Bone marrow (tissue), 2 donors: Measurements from ENCODE around the gene LMO7.
A peak's percentile ranks its signal among the peaks of the same experiment; 100 is the strongest.

Source experiments
- DNase-seq, 2 donors: peaks; one replicate each; lab custom pipeline; 2025; lab: John Stamatoyannopoulos, UW

Gene LMO7

GRCh38 chr13:75843991-75844390, 207.9 kb downstream of the LMO7 start:
- DNase-seq = no peak

GRCh38 chr13:75847588-75847987, 211.5 kb downstream of the LMO7 start:
- DNase-seq = no peak

GRCh38 chr13:75850916-75851315, 214.8 kb downstream of the LMO7 start:
- DNase-seq = no peak

- no peak for DNase-seq
Measured at GRCh38 chr13:75855216-75855615, 219.1 kb downstream of the LMO7 start.

- DNase-seq = no peak
Measured at GRCh38 chr13:75855847-75856246, 219.7 kb downstream of the LMO7 start.

DNA sequence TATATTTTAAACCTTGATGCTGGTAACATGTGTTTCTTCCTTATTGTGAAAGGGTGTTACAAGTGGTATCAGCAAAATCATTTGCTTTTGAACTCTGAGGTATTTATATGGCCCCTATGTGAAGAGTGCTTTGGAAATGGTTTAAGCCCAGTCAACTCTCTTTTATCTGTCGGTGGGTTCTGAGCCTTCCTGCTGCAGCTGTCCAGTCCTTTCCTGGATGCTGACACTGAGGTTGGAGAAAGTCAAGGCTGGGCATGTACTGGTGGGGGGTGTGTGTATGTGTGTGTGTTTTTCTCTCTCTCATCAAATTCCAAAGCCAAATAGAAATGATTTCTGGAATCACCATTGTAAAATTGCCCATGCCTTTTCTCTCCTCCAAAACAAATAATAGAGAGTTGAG, 221.2 kb downstream of the LMO7 start:
- no peak for DNase-seq

DNA sequence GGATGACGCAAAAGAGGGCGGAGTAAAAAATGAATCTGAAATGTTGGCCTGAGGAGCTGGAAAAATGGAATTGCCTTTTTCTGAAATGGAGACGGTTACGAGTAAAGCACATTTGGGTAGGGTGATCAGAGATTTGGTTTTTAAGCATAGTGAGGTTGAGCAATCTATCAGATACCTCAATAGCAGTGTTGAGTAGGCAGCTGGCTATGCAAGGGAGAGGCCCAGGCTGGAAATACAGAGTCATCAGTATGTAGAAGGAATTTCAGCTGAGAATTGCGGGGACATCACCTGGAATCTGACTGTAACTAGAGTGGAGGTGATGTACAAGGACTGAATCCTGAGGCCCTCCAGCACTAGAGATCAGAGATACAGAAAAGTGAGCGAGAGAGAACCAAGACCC, 224.8 kb downstream of the LMO7 start:
- DNase-seq = no peak

GRCh38 chr13:75861786-75862185, 225.7 kb downstream of the LMO7 start:
- no peak for DNase-seq

DNA sequence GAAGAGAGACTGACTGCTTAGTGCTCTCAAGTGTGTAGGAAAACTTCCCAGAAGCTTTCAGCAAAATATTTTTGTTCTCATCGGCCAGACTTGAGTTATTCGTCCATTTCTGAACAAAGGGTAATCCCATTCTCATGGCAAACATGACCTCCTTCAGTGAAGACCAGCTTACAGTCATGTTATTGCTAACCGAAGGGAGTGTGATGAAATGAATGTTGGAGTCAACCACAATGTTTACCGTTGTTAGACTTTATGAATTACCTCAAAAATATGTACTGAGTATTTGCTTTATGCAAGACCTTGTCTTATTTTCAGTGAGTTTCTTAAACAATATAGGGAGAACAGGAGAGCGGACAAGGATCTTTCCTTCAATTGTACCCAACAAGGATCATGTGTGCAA, 228.6 kb downstream of the LMO7 start:
- DNase-seq = no peak

- no peak for DNase-seq
Measured at GRCh38 chr13:75867379-75868117, 231.4 kb downstream of the LMO7 start.

DNA sequence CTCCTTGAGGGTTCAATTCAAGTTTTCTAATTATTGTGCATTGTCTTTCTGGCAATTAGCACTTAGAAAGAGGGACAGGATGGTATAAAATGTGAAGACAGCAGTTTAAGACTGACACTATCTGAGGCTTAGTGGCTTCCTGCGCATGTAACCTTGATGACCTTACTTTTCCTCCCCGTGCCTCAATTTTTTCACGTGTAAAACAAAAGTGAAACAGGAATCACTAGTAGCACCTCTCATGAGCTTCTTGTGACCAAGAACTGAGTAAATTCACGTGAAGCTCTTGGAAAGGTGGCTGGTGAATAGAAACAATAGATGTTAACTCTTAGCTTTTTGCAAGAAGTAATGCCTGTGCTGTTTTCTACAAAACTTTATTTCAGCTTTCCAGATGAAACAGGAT, 233.9 kb downstream of the LMO7 start:
- DNase-seq = no peak

GRCh38 chr13:75870397-75870903, 234.3 kb downstream of the LMO7 start:
- peak in 1 of 2 donors; percentile 21 for DNase-seq

DNA sequence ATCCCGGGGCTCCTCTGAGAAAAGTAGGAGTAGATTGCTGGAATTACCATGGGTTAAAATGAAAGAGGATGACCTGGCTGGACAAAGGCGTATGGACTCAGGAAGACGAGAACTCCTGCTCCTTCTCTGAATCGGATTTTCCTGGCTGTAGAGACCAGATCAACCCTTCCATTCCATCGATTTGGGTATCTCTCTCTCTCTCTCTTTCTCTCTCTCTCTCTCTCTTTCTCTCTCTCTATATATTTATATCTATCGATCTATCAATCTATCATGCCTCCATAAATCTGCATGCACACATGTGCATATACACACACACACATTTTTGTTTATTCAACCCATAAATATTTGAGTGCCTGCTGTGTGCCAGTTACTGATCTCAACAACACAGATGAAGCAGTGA, 234.9 kb downstream of the LMO7 start:
- no peak for DNase-seq

DNA sequence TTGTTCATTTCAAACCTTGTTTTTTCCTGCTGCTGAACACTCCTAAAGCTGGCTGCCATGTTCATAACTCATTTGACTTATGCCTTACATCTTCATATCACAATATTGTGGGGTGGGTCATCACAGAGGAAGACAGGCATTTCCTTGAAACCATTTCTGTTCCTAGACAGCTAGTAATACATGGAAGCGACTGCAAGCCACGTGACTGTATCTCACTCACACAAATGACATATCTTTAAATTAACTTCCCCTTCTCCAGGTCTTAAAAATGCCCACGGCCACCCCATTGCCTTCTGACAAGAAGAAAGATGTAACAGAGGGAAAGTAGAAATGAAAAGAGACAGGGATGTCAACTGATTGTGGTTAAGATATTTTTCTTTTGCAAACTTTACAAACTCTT, 236.8 kb downstream of the LMO7 start:
- no peak for DNase-seq

GRCh38 chr13:75873494-75873893, 237.4 kb downstream of the LMO7 start:
- no peak for DNase-seq

- no peak for DNase-seq
Measured at GRCh38 chr13:75875450-75875849, 239.3 kb downstream of the LMO7 start.

DNA sequence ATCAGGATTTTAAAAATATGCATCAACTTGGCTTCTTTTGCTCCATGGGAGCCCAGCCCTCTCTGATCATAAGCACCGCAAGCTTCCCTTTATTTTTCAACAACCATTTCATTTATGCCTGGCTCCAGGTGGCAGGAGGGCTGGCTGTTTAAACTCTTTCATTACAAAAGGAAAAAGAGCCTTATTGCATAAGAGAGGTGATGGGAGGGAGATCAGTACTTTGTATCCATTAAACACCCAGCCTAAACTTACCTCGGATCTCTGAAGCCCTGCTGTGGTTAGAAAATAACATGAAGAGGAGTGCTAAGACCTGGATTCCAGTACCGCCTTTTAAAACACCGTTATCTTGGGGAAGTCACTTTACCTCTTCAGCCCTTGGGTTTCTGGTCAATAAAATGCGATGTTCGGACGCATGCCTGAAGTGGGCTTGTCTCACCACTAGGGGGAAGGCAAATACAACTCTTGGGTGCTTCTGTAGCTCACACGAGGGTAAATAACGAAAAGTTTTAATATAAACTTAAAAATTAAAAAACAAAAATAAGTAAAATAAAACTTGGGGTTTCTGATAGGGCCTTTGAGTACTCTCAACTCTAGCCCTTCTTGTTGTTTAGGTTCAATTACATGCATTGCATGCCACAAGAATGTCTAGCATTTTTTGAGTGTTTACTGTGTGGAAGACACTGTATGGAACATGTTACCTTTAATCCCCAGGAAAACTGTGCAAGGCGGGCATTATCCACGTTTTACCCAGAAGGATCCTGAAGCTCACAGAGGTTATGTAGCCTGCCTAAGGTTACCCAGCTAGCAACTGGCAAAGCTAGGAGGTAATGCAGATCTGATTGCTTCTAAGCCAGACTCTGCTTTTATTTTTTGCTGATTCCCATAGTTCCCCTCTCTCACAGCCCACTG, 240.3 kb downstream of the LMO7 start:
- peak in 1 of 2 donors; percentile 9 for DNase-seq

- no peak for DNase-seq
Measured at GRCh38 chr13:75877071-75877470, 240.9 kb downstream of the LMO7 start.

GRCh38 chr13:75879656-75880055, 243.5 kb downstream of the LMO7 start:
- no peak for DNase-seq

DNA sequence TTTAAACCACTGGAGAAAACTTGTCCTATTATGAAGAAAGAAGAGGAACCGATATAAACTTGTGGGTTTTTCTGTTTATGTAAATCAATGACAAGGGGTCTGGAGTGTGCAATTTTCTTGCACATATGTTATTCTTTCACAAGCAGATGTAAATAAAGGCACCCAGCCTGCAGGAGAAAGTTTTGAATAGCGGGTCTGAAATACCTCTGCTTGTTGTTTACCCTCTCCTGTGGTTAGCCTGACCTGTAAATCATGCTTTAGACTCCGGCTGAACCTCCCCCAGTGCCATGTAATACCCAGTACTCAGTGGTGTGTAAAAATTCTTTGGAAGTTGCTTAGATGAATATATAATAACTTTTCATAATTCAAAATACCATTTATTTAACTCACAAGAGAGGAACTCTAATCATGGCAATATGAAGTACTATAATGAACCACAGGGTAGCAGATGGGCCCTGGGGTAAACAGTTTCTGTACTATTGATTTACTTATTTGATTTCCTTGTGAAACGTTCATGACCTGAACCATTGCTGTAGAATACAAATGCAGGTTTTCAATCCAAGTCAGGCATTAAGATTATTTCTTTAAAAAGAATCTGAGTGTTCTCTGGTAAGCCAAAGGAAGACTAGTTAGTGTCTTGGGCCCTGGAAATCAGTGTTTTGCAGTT, 245.1 kb downstream of the LMO7 start:
- no peak for DNase-seq

DNA sequence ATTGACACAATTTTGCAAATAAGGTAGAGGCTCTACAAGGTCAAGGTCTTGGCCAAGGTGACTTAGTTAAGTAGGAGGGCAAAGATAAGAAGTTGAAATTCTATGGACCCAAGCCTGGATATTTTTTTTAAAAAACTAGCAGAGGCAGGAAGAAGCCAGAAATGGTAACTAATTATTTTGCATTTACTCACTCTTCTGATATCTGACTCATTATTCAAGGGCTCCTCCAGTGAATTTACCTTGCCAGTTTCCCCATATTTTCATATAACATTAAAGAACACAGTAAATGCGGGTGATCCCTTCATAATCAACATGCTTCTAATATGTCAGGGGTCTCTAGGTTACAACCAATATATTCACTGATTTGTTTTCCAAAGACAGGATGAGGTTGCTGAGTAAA, 246.1 kb downstream of the LMO7 start:
- DNase-seq = no peak

DNA sequence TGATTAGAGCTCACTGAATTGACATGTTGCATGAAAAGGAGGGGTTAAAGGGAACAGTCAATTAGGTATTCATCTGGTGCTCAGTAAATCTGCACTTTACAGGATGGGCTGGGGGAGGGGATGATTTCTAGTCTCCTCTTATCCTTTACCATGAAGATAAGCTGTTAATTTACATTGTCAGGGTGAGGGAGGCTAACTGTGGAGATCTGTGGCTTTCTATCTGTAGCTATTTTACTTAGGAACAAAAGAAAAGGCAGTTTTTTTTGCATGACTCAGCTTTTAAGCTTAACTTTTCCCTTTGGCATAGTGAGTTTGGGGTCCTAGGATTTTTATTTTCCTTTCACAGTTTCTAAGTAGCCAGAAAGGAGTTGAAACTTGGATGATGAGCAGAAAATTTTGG, 253.3 kb downstream of the LMO7 start:
- DNase-seq = no peak

- no peak for DNase-seq
Measured at GRCh38 chr13:75895168-75895567, 259.0 kb downstream of the LMO7 start.
